Hepatocyte (in vitro differentiated cells): ENCODE data around the gene CCSER2. TPM values are rescaled to one million over a fixed set of nuclear protein-coding genes. Genes with fewer than 3 reads are reported as not detected.

ENCODE experiments used
- DNase-seq: peaks from one replicate; pipeline ENCODE4 v3.0.0-alpha.2; 2016; ENCODE audit warnings: low spot score
- H2AFZ ChIP-seq: fragments of 200-600 bp; sonication (generic); 2 replicates; pipeline ENCODE4 v1.6.0; 2016; ENCODE audit warnings: antibody characterized with exemption, mild to moderate bottlenecking
- H3K27ac ChIP-seq: fragments of 200-600 bp; sonication (generic); 2 replicates; pipeline ENCODE4 v1.5.1; 2016; ENCODE audit warnings: mild to moderate bottlenecking
- H3K27me3 ChIP-seq: fragments of 200-600 bp; sonication (generic); 2 replicates; pipeline ENCODE4 v1.6.1; 2016
- H3K36me3 ChIP-seq: fragments of 200-600 bp; sonication (generic); replicated peaks from 2 replicates; pipeline ENCODE4 v1.5.1; 2016; ENCODE audit warnings: low read depth; ENCODE audit not compliant: insufficient read depth
- H3K4me1 ChIP-seq: fragments of 200-600 bp; sonication (generic); 2 replicates; pipeline ENCODE4 v1.5.1; 2016; ENCODE audit warnings: mild to moderate bottlenecking, moderate library complexity; ENCODE audit not compliant: insufficient read depth
- H3K4me2 ChIP-seq: fragments of 200-600 bp; sonication (generic); 2 replicates; pipeline ENCODE4 v1.6.0; 2016
- H3K4me3 ChIP-seq: fragments of 200-600 bp; sonication (generic); 2 replicates; pipeline ENCODE4 v1.5.1; 2016; ENCODE audit warnings: mild to moderate bottlenecking
- H3K79me2 ChIP-seq: fragments of 200-600 bp; sonication (generic); 2 replicates; pipeline ENCODE4 v1.6.0; 2017; ENCODE audit warnings: mild to moderate bottlenecking
- H3K9me2 ChIP-seq: fragments of 200-600 bp; sonication (generic); replicated peaks from 2 replicates; pipeline ENCODE4 v1.6.0; 2017; ENCODE audit warnings: mild to moderate bottlenecking; ENCODE audit not compliant: insufficient read depth
- H3K9me3 ChIP-seq: fragments of 200-600 bp; sonication (generic); 2 replicates; pipeline ENCODE4 v1.5.1; 2016; ENCODE audit warnings: low read depth, mild to moderate bottlenecking
- H4K20me1 ChIP-seq: fragments of 200-600 bp; sonication (generic); 2 replicates; pipeline ENCODE4 v1.6.0; 2016; ENCODE audit warnings: mild to moderate bottlenecking; ENCODE audit not compliant: insufficient read depth, poor library complexity, severe bottlenecking
- EZH2 ChIP-seq: fragments of 200-600 bp; sonication (generic); IDR thresholded peaks from 2 replicates; pipeline ENCODE4 v1.6.1; 2016; ENCODE audit warnings: antibody characterized with exemption, mild to moderate bottlenecking, borderline replicate concordance
- EZH2phosphoT487 ChIP-seq: fragments of 200-600 bp; sonication (generic); IDR thresholded peaks from one replicate; pipeline ENCODE4 v1.6.1; 2018; ENCODE audit warnings: antibody characterized with exemption, mild to moderate bottlenecking, low read depth, moderate library complexity; ENCODE audit not compliant: unreplicated experiment, severe bottlenecking
- WGBS: methylation state at CpG from one replicate; pipeline ENCODE4 v1.1.6; 2016; ENCODE audit warnings: low lambda C conversion rate; ENCODE audit errors: missing lambda C conversion rate; 5-methylcytosine and 5-hydroxymethylcytosine counted together
- polyA plus RNA-seq: library from polyadenylated mRNA; unstranded; fragments of >200 nt; fragmentation: Nextera tagmentation; extraction: Ambion mirVana; gene quantifications from 2 replicates; pipeline ENCODE4 v1.2.1, GENCODE V29; 2016
- total RNA-seq: library from RNA; depleted of rRNA; stranded (reverse); fragments of >200 nt; gene quantifications from 2 replicates; pipeline ENCODE4 v1.2.3, GENCODE V29; 2014
- TF ChIP-seq, protein P1 (sequence below): fragments of 200-600 bp; sonication (generic); IDR thresholded peaks from 2 replicates; pipeline ENCODE4 v1.5.1; 2016; ENCODE audit warnings: antibody characterized with exemption, mild to moderate bottlenecking; ENCODE audit not compliant: poor library complexity

CCSER2 gene
- total and polyA plus RNA-seq, 2 experiments from 2014 or later, result 36.5 to 39.7 TPM

DNA sequence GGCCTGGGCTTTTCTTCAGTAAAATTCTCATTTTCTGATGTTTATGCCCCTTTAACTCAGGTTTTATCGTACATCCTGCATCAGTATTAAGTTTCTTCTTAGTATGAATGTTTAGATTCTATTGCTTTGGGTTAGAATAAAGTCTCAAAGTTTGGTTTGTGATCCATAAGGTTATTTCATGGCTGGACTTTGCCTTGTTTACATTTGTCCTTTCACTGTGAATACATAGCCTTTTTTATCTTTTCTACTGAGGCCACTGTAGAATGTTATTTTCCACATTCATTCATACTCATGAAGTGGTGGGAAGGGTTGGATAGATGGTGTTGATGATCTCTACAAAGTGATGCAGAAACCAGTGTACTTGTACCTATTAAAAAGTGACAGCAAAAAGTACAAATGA lies 59.8 kb downstream of the CCSER2 start:
- Histone ChIP-seq H3K27ac (no peak overlapping the region), H3K27me3 (no peaks in the 10 kb centered on the region), H3K9me3 (peaks cover 11% of the 10 kb centered on the region), H3K36me3 (no peaks in the 10 kb centered on the region), H4K20me1 (no peaks in the 10 kb centered on the region), H3K79me2 (peaks cover 10% of the 10 kb centered on the region), H3K9me2 (no peaks in the 10 kb centered on the region), H3K4me2 (no peak overlapping the region), H3K4me3 (no peak overlapping the region), H2AFZ (no peak overlapping the region), H3K4me1 (no peaks in the 10 kb centered on the region)
- no peak for TF ChIP-seq EZH2phosphoT487
- TF ChIP-seq, protein P1, sequence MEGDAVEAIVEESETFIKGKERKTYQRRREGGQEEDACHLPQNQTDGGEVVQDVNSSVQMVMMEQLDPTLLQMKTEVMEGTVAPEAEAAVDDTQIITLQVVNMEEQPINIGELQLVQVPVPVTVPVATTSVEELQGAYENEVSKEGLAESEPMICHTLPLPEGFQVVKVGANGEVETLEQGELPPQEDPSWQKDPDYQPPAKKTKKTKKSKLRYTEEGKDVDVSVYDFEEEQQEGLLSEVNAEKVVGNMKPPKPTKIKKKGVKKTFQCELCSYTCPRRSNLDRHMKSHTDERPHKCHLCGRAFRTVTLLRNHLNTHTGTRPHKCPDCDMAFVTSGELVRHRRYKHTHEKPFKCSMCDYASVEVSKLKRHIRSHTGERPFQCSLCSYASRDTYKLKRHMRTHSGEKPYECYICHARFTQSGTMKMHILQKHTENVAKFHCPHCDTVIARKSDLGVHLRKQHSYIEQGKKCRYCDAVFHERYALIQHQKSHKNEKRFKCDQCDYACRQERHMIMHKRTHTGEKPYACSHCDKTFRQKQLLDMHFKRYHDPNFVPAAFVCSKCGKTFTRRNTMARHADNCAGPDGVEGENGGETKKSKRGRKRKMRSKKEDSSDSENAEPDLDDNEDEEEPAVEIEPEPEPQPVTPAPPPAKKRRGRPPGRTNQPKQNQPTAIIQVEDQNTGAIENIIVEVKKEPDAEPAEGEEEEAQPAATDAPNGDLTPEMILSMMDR, result no peak
- TF ChIP-seq EZH2, result no peak
- 100% methylated on average over 1 of the region's 1 CpG for WGBS
- DNase-seq, result no peak

DNA sequence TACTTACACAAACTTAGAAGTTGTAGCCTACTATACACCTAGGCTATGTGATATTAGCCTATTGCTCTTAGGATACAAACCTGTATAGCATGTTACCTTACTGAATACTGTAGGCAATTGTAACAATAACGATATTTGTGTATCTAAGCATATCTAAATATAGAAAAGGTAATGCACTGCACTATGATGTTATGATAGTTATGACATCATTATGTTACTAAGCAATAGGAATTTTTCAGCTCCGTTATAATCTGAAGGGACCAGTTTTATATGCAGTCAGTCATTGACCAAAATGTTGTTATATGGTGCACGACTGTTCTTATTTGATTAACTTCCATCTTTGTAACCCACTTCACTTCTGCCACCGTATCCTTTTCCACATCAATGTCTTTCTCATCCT lies 62.0 kb downstream of the CCSER2 start:
- Histone ChIP-seq H3K4me3 (no peak overlapping the region), H3K36me3 (no peaks in the 10 kb centered on the region), H4K20me1 (no peaks in the 10 kb centered on the region), H3K9me2 (no peaks in the 10 kb centered on the region), H3K79me2 (peaks cover 14% of the 10 kb centered on the region), H3K27ac (no peak overlapping the region), H2AFZ (no peak overlapping the region), H3K9me3 (peaks cover 9% of the 10 kb centered on the region), H3K27me3 (no peaks in the 10 kb centered on the region), H3K4me2 (no peak overlapping the region), H3K4me1 (no peaks in the 10 kb centered on the region)
- 97% methylated on average over 4 of the region's 4 CpGs for WGBS
- no peak for DNase-seq
- TF ChIP-seq, protein P1, result no peak
- TF ChIP-seq EZH2phosphoT487, result no peak
- no peak for TF ChIP-seq EZH2

DNA sequence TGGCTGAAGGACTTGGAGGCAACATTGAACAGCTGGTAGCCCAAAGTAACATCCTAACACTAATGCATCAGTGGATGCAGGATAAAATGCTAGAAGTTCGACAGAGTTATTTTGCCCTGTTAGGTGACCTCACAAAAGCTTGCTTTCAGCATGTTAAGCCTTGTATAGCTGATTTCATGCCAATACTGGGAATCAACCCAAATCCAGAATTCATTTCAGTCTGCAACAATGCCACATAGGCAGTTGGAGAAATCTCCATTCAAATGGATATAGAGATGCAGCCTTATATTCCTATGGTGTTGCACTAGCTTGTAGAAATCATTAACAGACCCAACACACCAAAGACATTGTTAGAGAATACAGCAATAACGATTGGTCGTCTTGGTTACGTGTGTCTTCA lies 62.9 kb downstream of the CCSER2 start:
- no peaks in the 10 kb centered on the region for H3K4me1 ChIP-seq
- TF ChIP-seq EZH2phosphoT487 (no peak), EZH2 (no peak)
- TF ChIP-seq, protein P1, result no peak
- DNase-seq, result no peak
- H4K20me1 ChIP-seq, result no peaks in the 10 kb centered on the region
- no peak overlapping the region for H2AFZ ChIP-seq
- H3K9me3 ChIP-seq, result peaks cover 4% of the 10 kb centered on the region
- no peak overlapping the region for H3K4me2 ChIP-seq
- no peak overlapping the region for H3K4me3 ChIP-seq
- H3K9me2 ChIP-seq, result no peaks in the 10 kb centered on the region
- H3K36me3 ChIP-seq, result no peaks in the 10 kb centered on the region
- peaks cover 13% of the 10 kb centered on the region for H3K79me2 ChIP-seq
- 93% methylated on average over 4 of the region's 4 CpGs for WGBS
- H3K27me3 ChIP-seq, result no peaks in the 10 kb centered on the region
- no peak overlapping the region for H3K27ac ChIP-seq

DNA sequence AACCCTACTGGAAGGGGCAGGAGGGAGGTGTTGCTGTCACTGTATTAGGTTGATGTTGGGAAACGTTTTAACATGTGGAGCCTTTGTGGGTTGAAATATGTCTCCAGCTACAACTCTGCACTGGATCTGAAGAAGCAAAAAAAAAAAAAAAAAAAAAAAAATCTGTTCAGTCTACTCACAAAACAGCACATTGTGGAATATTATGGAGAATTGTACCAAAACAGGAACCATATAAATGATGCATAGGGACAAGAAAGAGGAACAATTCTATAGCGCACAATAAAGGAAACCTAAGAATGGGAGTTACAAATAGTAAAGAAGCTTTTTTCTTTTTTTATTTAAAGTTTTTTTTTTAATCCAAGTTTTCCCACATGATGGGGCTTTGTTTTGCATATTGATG lies 63.8 kb downstream of the CCSER2 start:
- Histone ChIP-seq H3K27ac (no peak overlapping the region), H3K4me2 (no peak overlapping the region), H3K4me3 (no peak overlapping the region), H3K36me3 (no peaks in the 10 kb centered on the region), H3K27me3 (no peaks in the 10 kb centered on the region), H3K9me2 (no peaks in the 10 kb centered on the region), H3K9me3 (peaks cover 4% of the 10 kb centered on the region), H3K79me2 (peaks cover 12% of the 10 kb centered on the region), H4K20me1 (no peaks in the 10 kb centered on the region), H2AFZ (no peak overlapping the region), H3K4me1 (no peaks in the 10 kb centered on the region)
- no peak for DNase-seq
- WGBS, result 88% methylated on average over 2 of the region's 2 CpGs
- TF ChIP-seq EZH2phosphoT487 (no peak), EZH2 (no peak)
- TF ChIP-seq, protein P1, result no peak
